ENCODE results near the gene CCNL2. TPM values are rescaled to one million over a fixed set of nuclear protein-coding genes. Genes with fewer than 3 reads are reported as not detected.

CCNL2 gene
- total RNA-seq, 1 experiment from 2014 or later = 142 TPM

- Mint-ChIP-seq H3K27ac (no peak within 1 kb of the TSS), H3K27me3 (ENCODE audit: low read depth) (peaks cover 11% of the 10 kb centered on the region), H3K9me3 (no peaks in the 10 kb centered on the region), H3K4me3 (peak within 1 kb of the TSS; percentile 70), H3K36me3 (no peaks in the 10 kb centered on the region), H3K4me1 (peaks cover 27% of the 10 kb centered on the region)
- ChIA-PET POLR2A (no interaction called here), CTCF (no interaction called here)
- ATAC-seq = peak; percentile 23
- DNase-seq (ENCODE audit: low spot score) = peak; percentile 86
- TF ChIP-seq ZNF423 (CRISPR knock-in tag; IDR thresholded peaks at IDR 0.05) (peak; percentile 8), TP53 (CRISPR knock-in tag; IDR thresholded peaks at IDR 0.05) (no peak), HMGXB4 (CRISPR knock-in tag; IDR thresholded peaks at IDR 0.05) (peak; percentile 88), ZNF416 (CRISPR knock-in tag; IDR thresholded peaks at IDR 0.05) (0 out of 2 replicates have a peak, but pooled peaks have one; percentile 67), SMAD3 (CRISPR knock-in tag; IDR thresholded peaks at IDR 0.05; ENCODE audit: borderline replicate concordance) (no peak), EMX1 (CRISPR knock-in tag; IDR thresholded peaks at IDR 0.05) (no peak), HMGA2 (CRISPR knock-in tag; IDR thresholded peaks at IDR 0.05) (no peak), SP1 (CRISPR knock-in tag; conservative IDR thresholded peaks at IDR 0.05) (peak; percentile 61; the same call in 1 of the 2 replicates), FOXP1 (CRISPR knock-in tag; IDR thresholded peaks at IDR 0.05; ENCODE audit: borderline replicate concordance) (peak; percentile 30; the same call in 1 of the 2 replicates)
These were observed 49.7 kb downstream of the CCNL2 start, which contains the start of gene DVL1 for GRCh38 chr1:1349256-1350012. DVL1 (minus strand) TSS chr1:1349418; CDS start chr1:1349065, 353 bp downstream.

- H3K36me3 Mint-ChIP-seq = no peaks in the 10 kb centered on the region
- ATAC-seq (no peak), DNase-seq (ENCODE audit: low spot score) (no peak)
- H3K27me3 Mint-ChIP-seq (ENCODE audit: low read depth) = peaks cover 5% of the 10 kb centered on the region
- ChIA-PET CTCF (interaction anchor here (0.9 to 2.3 kb wide), 7 partner anchors 10 to 84 kb away, joined by 3 to 18 read pairs (median 3); partner anchors contain the start of gene CCNL2), POLR2A (interaction anchor here (1.8 kb wide), 1 partner anchor 11 kb away, joined by 5 read pairs; no protein-coding TSS in a partner anchor)
- H3K27ac Mint-ChIP-seq = no peak overlapping the region
- TF ChIP-seq AR (CRISPR knock-in tag; IDR thresholded peaks at IDR 0.05) (no peak), CDX4 (CRISPR knock-in tag; IDR thresholded peaks at IDR 0.05; ENCODE audit: borderline replicate concordance) (no peak), MLX (CRISPR knock-in tag; IDR thresholded peaks at IDR 0.05) (no peak), FOXK1 (CRISPR knock-in tag; IDR thresholded peaks at IDR 0.05) (no peak), CBFB (CRISPR knock-in tag; IDR thresholded peaks at IDR 0.05; ENCODE audit: low read depth) (no peak), GTF2I (CRISPR knock-in tag; conservative IDR thresholded peaks at IDR 0.05) (no peak), MAX (CRISPR knock-in tag; IDR thresholded peaks at IDR 0.05) (no peak; the same call in 1 of the 2 replicates), EMX1 (CRISPR knock-in tag; IDR thresholded peaks at IDR 0.05) (no peak), ZSCAN18 (CRISPR knock-in tag; IDR thresholded peaks at IDR 0.05) (no peak)
- peak overlapping the region; percentile 70 for H3K4me3 Mint-ChIP-seq
- peaks cover 25% of the 10 kb centered on the region for H3K4me1 Mint-ChIP-seq
- H3K9me3 Mint-ChIP-seq = no peaks in the 10 kb centered on the region
These were observed 50.5 kb downstream of the CCNL2 start for GRCh38 chr1:1348420-1349255.

All from WTC11 (cell line).